ENCODE results near the gene OTUD5. TPM values are rescaled to one million over a fixed set of nuclear protein-coding genes. Genes with fewer than 3 reads are reported as not detected.

The OTUD5 gene
- total and polyA plus RNA-seq, 3 donors from 2014 or later, result 36.2 to 77.1 (median 74.3) TPM

GRCh38 chrX:48913605-48914366 lies 43.6 kb downstream of the OTUD5 start:
- 78 to 87% methylated on average over 1 to 4 of the region's 5 CpGs for WGBS, 2 donors
- DNase-seq, result no peak
- no peaks in the 10 kb centered on the region for H3K4me1 ChIP-seq
- H3K9me3 ChIP-seq, result no peaks in the 10 kb centered on the region
- H3K27me3 ChIP-seq, result no peaks in the 10 kb centered on the region
- intact Hi-C loops (cut with DNase I; ENCODE audit: low total_unique reads), result no loop called here
- no peak overlapping the region for H3K27ac ChIP-seq
- TF ChIP-seq, protein P1, sequence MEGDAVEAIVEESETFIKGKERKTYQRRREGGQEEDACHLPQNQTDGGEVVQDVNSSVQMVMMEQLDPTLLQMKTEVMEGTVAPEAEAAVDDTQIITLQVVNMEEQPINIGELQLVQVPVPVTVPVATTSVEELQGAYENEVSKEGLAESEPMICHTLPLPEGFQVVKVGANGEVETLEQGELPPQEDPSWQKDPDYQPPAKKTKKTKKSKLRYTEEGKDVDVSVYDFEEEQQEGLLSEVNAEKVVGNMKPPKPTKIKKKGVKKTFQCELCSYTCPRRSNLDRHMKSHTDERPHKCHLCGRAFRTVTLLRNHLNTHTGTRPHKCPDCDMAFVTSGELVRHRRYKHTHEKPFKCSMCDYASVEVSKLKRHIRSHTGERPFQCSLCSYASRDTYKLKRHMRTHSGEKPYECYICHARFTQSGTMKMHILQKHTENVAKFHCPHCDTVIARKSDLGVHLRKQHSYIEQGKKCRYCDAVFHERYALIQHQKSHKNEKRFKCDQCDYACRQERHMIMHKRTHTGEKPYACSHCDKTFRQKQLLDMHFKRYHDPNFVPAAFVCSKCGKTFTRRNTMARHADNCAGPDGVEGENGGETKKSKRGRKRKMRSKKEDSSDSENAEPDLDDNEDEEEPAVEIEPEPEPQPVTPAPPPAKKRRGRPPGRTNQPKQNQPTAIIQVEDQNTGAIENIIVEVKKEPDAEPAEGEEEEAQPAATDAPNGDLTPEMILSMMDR (IDR thresholded peaks at IDR 0.05), result no peak
- TF ChIP-seq POLR2A (IDR thresholded peaks at IDR 0.05), result no peak
- no peaks in the 10 kb centered on the region for H3K36me3 ChIP-seq (ENCODE audit: low read depth, missing control alignments)
- no peak overlapping the region for H3K4me3 ChIP-seq

DNA sequence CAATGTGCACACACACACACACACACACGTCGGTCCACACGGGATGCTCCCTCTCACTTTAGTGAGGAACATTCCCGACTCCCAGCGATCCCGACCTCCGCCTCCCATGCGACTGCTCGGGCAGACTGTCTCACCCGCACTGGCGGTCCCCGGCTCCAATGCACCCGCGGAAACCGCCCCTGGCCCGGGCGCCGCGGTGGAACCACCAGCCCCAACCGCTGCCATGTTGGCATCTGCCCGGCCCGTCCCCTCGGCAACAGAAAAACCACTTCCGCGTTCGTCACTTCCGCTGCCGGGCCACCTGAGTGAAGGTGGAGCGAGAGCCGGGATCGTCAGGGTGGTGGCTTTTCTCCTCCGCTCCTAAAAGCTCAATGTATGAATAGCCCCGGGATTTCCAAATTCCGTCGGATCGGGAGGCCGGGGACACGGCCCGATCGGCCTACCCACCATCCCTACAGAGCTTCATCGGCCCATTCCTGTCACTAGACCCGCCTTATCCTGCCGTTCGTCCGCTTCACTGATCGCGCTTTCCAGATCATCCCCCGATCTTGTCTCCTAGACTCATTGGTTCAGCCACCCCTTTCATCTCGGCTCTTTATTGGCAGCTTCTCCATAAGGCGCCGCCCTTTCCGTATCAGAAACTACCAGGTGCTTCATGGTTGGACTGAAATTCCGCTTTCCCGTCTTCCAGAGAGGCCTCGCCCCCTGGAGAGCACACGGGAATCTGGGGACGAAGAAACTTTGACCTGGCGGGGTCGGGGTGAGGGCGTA lies 45.8 kb downstream of the OTUD5 start, which contains the start of gene SLC35A2:
TSS of gene SLC35A2 (minus strand) at position 235 of the 771 bp plus-strand sequence. CDS start at position 225, 10 bp downstream.
- intact Hi-C loops (cut with DNase I; ENCODE audit: low total_unique reads), result no loop called here
- Histone ChIP-seq H3K27ac (peak within 1 kb of the TSS; percentile 39 to 41), H3K36me3 (ENCODE audit: low read depth, missing control alignments) (no peaks in the 10 kb centered on the region), H3K4me1 (no peaks in the 10 kb centered on the region), H3K27me3 (no peaks in the 10 kb centered on the region), H3K9me3 (no peaks in the 10 kb centered on the region), H3K4me3 (peak within 1 kb of the TSS; percentile 57 to 67)
- DNase-seq, result peak; percentile 90
- 0% methylated on average over 3 to 43 of the region's 60 CpGs for WGBS, 2 donors
- no peak for TF ChIP-seq POLR2A (IDR thresholded peaks at IDR 0.05)
- TF ChIP-seq, protein P1 (IDR thresholded peaks at IDR 0.05), result no peak

DNA sequence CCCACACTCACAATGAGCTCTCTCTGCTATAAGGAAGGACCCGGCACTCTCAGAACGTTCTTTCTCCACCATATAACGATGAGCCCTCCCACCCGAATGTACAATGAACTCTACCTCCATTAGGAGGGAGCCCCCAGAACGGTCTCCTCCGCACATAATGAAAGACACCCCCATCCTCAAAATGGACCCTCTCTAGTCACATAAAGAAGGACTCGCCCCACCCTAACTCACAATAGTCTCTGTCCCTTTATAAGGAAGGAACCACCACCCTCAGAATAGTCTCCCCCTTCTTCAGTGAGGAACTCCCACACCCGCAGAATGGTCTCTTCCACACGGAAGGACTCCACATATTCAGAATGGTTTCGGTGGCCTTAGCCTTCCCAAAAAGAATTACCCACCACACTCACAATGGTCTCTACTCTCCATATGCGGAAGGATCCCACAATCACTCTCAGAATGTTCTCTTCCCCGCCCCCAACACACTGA lies 46.4 kb downstream of the OTUD5 start:
- H3K27me3 ChIP-seq, result no peaks in the 10 kb centered on the region
- TF ChIP-seq, protein P1 (IDR thresholded peaks at IDR 0.05), result no peak
- TF ChIP-seq POLR2A (IDR thresholded peaks at IDR 0.05), result no peak
- no peaks in the 10 kb centered on the region for H3K36me3 ChIP-seq (ENCODE audit: low read depth, missing control alignments)
- DNase-seq, result no peak
- H3K4me3 ChIP-seq, result peak overlapping the region; percentile 57 to 67
- no peaks in the 10 kb centered on the region for H3K4me1 ChIP-seq
- H3K27ac ChIP-seq, result no peak overlapping the region
- no peaks in the 10 kb centered on the region for H3K9me3 ChIP-seq
- intact Hi-C loops (cut with DNase I; ENCODE audit: low total_unique reads), result no loop called here
- WGBS, 2 donors, result 1% methylated on average over 10 to 12 of the region's 12 CpGs

DNA sequence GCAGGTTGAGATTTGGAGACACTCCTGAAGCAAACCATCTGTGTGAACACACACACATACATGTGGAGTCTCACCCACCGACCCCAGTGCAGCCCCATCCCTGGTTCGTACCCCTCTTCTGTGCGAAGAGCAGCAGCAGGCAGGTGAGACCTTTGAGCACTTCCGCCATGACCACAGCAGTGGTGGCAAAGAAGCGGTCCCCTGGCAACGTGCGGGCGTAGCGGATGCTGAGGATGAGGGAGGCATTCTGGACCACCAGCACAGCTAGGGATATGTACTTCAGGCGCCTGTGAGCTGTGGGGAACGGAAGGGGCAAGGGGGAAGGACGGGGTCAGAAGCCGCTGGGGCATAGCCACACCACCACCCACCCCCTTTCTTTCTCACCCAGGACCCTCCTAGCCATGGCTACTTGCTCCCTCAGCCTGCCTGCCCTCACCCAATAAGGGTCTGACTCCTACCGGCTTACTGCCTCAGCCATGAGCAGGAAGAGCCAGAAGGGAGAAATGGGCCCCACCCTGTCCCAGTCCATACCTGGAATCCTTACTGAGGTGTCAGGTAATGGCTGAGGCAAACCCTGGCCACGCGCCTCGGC lies 47.6 kb downstream of the OTUD5 start:
- Histone ChIP-seq H3K9me3 (no peaks in the 10 kb centered on the region), H3K4me1 (no peaks in the 10 kb centered on the region), H3K4me3 (no peak overlapping the region), H3K27me3 (no peaks in the 10 kb centered on the region), H3K36me3 (ENCODE audit: low read depth, missing control alignments) (no peaks in the 10 kb centered on the region), H3K27ac (no peak overlapping the region)
- DNase-seq, result no peak
- 67 to 88% methylated on average over 4 to 14 of the region's 17 CpGs for WGBS, 2 donors
- intact Hi-C loops (cut with DNase I; ENCODE audit: low total_unique reads), result no loop called here
- TF ChIP-seq, protein P1 (IDR thresholded peaks at IDR 0.05), result no peak
- no peak for TF ChIP-seq POLR2A (IDR thresholded peaks at IDR 0.05)

All from testis (tissue), 3 donors.